Suprapubic skin (tissue), 3 donors: Measurements from ENCODE around the gene TGFBR2.

Source experiments
- EP300 ChIP-seq: sonication (generic); formaldehyde crosslinking; IDR thresholded peaks from one replicate; pipeline ENCODE4 v1.6.1; 2017; ENCODE audit warnings: antibody characterized with exemption
- POLR2A ChIP-seq, 2 donors: fragments of 450-650 bp; IDR thresholded peaks; one replicate each; pipeline ENCODE4 v1.6.1; 2017; ENCODE audit warnings: antibody characterized with exemption in 2 of 2, mild to moderate bottlenecking in 2 of 2, moderate library complexity in 2 of 2
- TF ChIP-seq, protein P1 (sequence below), 2 donors: fragments of 200-600 bp in 1 of 2; fragments of 450-650 bp in 1 of 2; sonication (generic) in 1 of 2; IDR thresholded peaks; one replicate each; pipeline ENCODE4 v1.5.1; 2016 to 2019; ENCODE audit warnings: antibody characterized with exemption in 2 of 2, mild to moderate bottlenecking in 1 of 2, moderate library complexity in 1 of 2

DNA sequence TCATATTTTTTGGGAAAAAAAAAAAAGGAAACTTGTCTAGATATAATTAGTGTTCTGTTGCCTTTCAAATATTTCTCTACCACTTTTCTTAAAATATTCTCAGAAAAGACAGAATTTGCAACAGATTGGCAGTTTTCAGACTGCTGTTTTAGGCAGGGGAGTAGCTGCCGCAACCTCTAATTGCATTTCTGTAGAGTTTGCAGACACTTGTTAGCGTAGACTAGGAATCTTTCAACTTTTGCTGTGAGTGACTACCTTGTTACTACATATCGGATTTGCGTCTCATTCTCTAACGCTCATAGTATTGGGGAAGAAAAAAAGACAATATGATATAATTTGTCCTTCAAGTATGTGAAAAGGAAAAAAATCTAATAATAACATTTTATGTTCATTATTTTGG, 10.7 kb downstream of the TGFBR2 start:
- TF ChIP-seq, protein P1, sequence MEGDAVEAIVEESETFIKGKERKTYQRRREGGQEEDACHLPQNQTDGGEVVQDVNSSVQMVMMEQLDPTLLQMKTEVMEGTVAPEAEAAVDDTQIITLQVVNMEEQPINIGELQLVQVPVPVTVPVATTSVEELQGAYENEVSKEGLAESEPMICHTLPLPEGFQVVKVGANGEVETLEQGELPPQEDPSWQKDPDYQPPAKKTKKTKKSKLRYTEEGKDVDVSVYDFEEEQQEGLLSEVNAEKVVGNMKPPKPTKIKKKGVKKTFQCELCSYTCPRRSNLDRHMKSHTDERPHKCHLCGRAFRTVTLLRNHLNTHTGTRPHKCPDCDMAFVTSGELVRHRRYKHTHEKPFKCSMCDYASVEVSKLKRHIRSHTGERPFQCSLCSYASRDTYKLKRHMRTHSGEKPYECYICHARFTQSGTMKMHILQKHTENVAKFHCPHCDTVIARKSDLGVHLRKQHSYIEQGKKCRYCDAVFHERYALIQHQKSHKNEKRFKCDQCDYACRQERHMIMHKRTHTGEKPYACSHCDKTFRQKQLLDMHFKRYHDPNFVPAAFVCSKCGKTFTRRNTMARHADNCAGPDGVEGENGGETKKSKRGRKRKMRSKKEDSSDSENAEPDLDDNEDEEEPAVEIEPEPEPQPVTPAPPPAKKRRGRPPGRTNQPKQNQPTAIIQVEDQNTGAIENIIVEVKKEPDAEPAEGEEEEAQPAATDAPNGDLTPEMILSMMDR (IDR thresholded peaks at IDR 0.05), result no peak
- no peak for TF ChIP-seq EP300
- TF ChIP-seq POLR2A (IDR thresholded peaks at IDR 0.05), result no peak
